Keratinocyte (primary cell): ENCODE data around the gene WBP2NL. TPM values are rescaled to one million over a fixed set of nuclear protein-coding genes. Genes with fewer than 3 reads are reported as not detected.

Experiments
- DNase-seq: peaks from one replicate; pipeline ENCODE4 v3.0.0-alpha.2; 2011; ENCODE audit warnings: low read depth, missing footprints, low spot score
- FAIRE-seq: peaks from 2 replicates; lab custom pipeline; 2011; peaks lifted over from hg19 to GRCh38; lab: Jason Lieb, UNC
- H2AFZ ChIP-seq: 2 replicates; pipeline ENCODE4 v1.6.0; 2012; ENCODE audit warnings: low read length, control low read depth, inconsistent platforms; ENCODE audit not compliant: control insufficient read depth
- H3K27ac ChIP-seq: 2 replicates; pipeline ENCODE4 v1.5.1; 2011; ENCODE audit warnings: low read length; ENCODE audit not compliant: control insufficient read depth, insufficient read depth
- H3K27me3 ChIP-seq: 3 replicates; pipeline ENCODE4 v1.6.0; 2011; ENCODE audit warnings: low read length; ENCODE audit not compliant: control insufficient read depth, insufficient read depth; ENCODE audit errors: extremely low read depth
- H3K36me3 ChIP-seq, 2 experiments: 2 replicates in 1 of 2; 3 replicates in 1 of 2; pipeline ENCODE4 v1.5.1; 2011; ENCODE audit warnings: low read length in 2 of 2, mild to moderate bottlenecking in 1 of 2; ENCODE audit not compliant: control insufficient read depth in 2 of 2, insufficient read depth in 2 of 2; ENCODE audit errors: extremely low read depth in 1 of 2
- H3K4me1 ChIP-seq: 3 replicates; pipeline ENCODE4 v1.5.1; 2011; ENCODE audit warnings: low read length; ENCODE audit not compliant: control insufficient read depth, insufficient read depth; ENCODE audit errors: extremely low read depth
- H3K4me2 ChIP-seq: 3 replicates; pipeline ENCODE4 v1.6.0; 2011; ENCODE audit warnings: low read depth, low read length; ENCODE audit not compliant: control insufficient read depth, insufficient read depth; ENCODE audit errors: extremely low read depth
- H3K4me3 ChIP-seq, 3 experiments: fragments of 200-600 bp in 1 of 3; sonication (generic) in 1 of 3; 2 replicates in 2 of 3; 3 replicates in 1 of 3; pipeline ENCODE4 v1.5.1; 2011 to 2016; ENCODE audit warnings: low read length in 3 of 3, mild to moderate bottlenecking in 3 of 3, control low read depth in 2 of 3, inconsistent platforms in 1 of 3, low read depth in 1 of 3, mixed read lengths in 1 of 3, mixed run types in 1 of 3, moderate library complexity in 1 of 3; ENCODE audit not compliant: control insufficient read depth in 2 of 3, insufficient read depth in 2 of 3; ENCODE audit errors: extremely low read depth in 1 of 3
- H3K79me2 ChIP-seq: 2 replicates; pipeline ENCODE4 v1.6.0; 2012; ENCODE audit warnings: low read length; ENCODE audit not compliant: control insufficient read depth, insufficient read depth
- H3K9ac ChIP-seq: 3 replicates; pipeline ENCODE4 v1.6.0; 2011; ENCODE audit warnings: low read length; ENCODE audit not compliant: control insufficient read depth, insufficient read depth; ENCODE audit errors: extremely low read depth
- H3K9me1 ChIP-seq: 3 replicates; pipeline ENCODE4 v1.6.0; 2011; ENCODE audit warnings: low read length; ENCODE audit not compliant: control insufficient read depth, insufficient read depth; ENCODE audit errors: extremely low read depth
- H3K9me3 ChIP-seq: 2 replicates; pipeline ENCODE4 v1.5.1; 2012; ENCODE audit warnings: low read depth, low read length; ENCODE audit not compliant: control insufficient read depth
- H4K20me1 ChIP-seq: 3 replicates; pipeline ENCODE4 v1.6.0; 2011; ENCODE audit warnings: low read length; ENCODE audit not compliant: control insufficient read depth, insufficient read depth; ENCODE audit errors: extremely low read depth
- CTCF ChIP-seq, 3 experiments: IDR thresholded peaks in 1 of 3; conservative IDR thresholded peaks in 1 of 3; optimal IDR thresholded peaks in 1 of 3; 2 replicates in 2 of 3; 3 replicates in 1 of 3; pipeline versions ENCODE3 to v1.5.1; 2011; ENCODE audit warnings: low read length in 3 of 3, mild to moderate bottlenecking in 3 of 3, moderate library complexity in 2 of 3, control low read depth in 1 of 3, inconsistent platforms in 1 of 3; ENCODE audit not compliant: insufficient read depth in 2 of 3; ENCODE audit errors: extremely low read depth in 1 of 3
- EZH2 ChIP-seq: IDR thresholded peaks from one replicate; pipeline ENCODE4 v1.6.1; 2012; ENCODE audit warnings: inconsistent platforms, mild to moderate bottlenecking, low read length, moderate library complexity
- dilution Hi-C: fragments of 300-500 bp; cut with MboI; formaldehyde crosslinking; loops from one replicate; pipeline ENCODE4 v1.7.0; 2020; ENCODE audit warnings: low sequenced_read_pairs; ENCODE audit not compliant: extremely low pct_ligation_motif_present
- polyA plus RNA-seq, 5 experiments: library from polyadenylated mRNA; depleted of rRNA in 3 of 5; stranded (reverse) in 3 of 5; stranded (forward) in 1 of 5; unstranded in 1 of 5; fragments of >200 nt; gene quantifications; 1 replicate in 1 of 5; 2 replicates in 3 of 5; 3 replicates in 1 of 5; pipeline versions ENCODE4 v1.2.1 to v1.2.3, GENCODE V29; 2011 to 2012; ENCODE audit warnings: missing spikeins in 2 of 5, low read depth in 1 of 5, low replicate concordance in 1 of 5

Gene WBP2NL
- polyA plus RNA-seq, 1 donor (not counting 4 experiments of a cell fraction or from before 2014, with no cell fraction given), result 0.07 TPM

- dilution Hi-C loops, result no loop called here
- Histone ChIP-seq H3K9ac (no peak overlapping the region), H3K79me2 (peaks cover 3% of the 10 kb centered on the region), H3K27ac (no peak overlapping the region), H3K9me1 (no peaks in the 10 kb centered on the region), H3K36me3 (peaks cover 2 to 4% of the 10 kb centered on the region in 2 experiments), H3K9me3 (peaks cover 3% of the 10 kb centered on the region), H4K20me1 (no peaks in the 10 kb centered on the region), H2AFZ (no peak overlapping the region), H3K4me3 (no peak overlapping the region), H3K4me2 (no peak overlapping the region), H3K4me1 (peaks cover 16% of the 10 kb centered on the region), H3K27me3 (no peaks in the 10 kb centered on the region)
- TF ChIP-seq CTCF (optimal IDR thresholded peaks at IDR 0.05 in 1 of 3, IDR thresholded peaks at IDR 0.05 in 1 of 3, conservative IDR thresholded peaks at IDR 0.05 in 1 of 3; ENCODE audit: extremely low read depth in 1 of 3, insufficient read depth in 2 of 3, low read length in 3 of 3) (no peak), EZH2 (no peak)
- DNase-seq (no peak), FAIRE-seq (no peak)
Observed at GRCh38 chr22:42072606-42073330, 74.2 kb downstream of the WBP2NL start.

- peaks cover 17% of the 10 kb centered on the region for H3K4me1 ChIP-seq
- H2AFZ ChIP-seq, result no peak overlapping the region
- no peaks in the 10 kb centered on the region for H4K20me1 ChIP-seq
- peak overlapping the region in 1 of 3 experiments; percentile 44 for H3K4me3 ChIP-seq
- H3K9me1 ChIP-seq, result no peaks in the 10 kb centered on the region
- H3K9me3 ChIP-seq, result peaks cover 3% of the 10 kb centered on the region
- DNase-seq (no peak), FAIRE-seq (no peak)
- H3K27ac ChIP-seq, result no peak overlapping the region
- dilution Hi-C loops, result no loop called here
- H3K79me2 ChIP-seq, result peaks cover 3% of the 10 kb centered on the region
- H3K27me3 ChIP-seq, result no peaks in the 10 kb centered on the region
- H3K9ac ChIP-seq, result peak overlapping the region; percentile 72
- H3K4me2 ChIP-seq, result peak overlapping the region; percentile 66
- peaks cover 0 to 2% of the 10 kb centered on the region in 2 experiments for H3K36me3 ChIP-seq
- TF ChIP-seq EZH2 (no peak), CTCF (optimal IDR thresholded peaks at IDR 0.05 in 1 of 3, IDR thresholded peaks at IDR 0.05 in 1 of 3, conservative IDR thresholded peaks at IDR 0.05 in 1 of 3; ENCODE audit: extremely low read depth in 1 of 3, insufficient read depth in 2 of 3, low read length in 3 of 3) (no peak)
Observed at GRCh38 chr22:42073621-42074041, 75.0 kb downstream of the WBP2NL start.
